ENCODE results near the gene RRAGC.

DNA sequence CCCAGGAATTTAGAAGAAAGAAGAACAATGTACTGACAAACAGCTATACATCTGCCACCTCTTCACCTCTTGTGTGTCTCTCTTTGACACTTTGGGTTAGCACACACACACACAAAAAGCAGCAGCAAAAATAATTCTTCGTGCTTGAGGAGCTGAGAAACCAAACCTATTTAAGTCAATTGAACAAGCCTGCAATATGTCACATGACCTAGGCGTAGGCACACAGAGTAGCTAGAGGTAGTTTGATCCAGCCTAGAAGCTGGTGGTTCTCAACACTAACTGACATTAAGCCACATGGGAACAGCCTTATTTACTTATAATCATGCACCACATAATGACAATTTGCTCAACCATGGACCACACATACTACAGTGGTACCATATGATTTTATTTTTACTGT, 32.3 kb downstream of the RRAGC start:
- TF ChIP-seq NFYB (CRISPR knock-in tag; conservative IDR thresholded peaks at IDR 0.05; ENCODE audit: low read depth) (no peak), CTCF (IDR thresholded peaks at IDR 0.05) (no peak), USF2 (CRISPR knock-in tag; IDR thresholded peaks at IDR 0.05) (no peak), ATF1 (CRISPR knock-in tag; IDR thresholded peaks at IDR 0.05) (no peak), ATF3 (CRISPR knock-in tag; conservative IDR thresholded peaks at IDR 0.05) (no peak), FOXK1 (CRISPR knock-in tag; IDR thresholded peaks at IDR 0.05) (no peak), ZNF396 (CRISPR knock-in tag; IDR thresholded peaks at IDR 0.05; ENCODE audit: borderline replicate concordance) (no peak), HMGXB4 (CRISPR knock-in tag; IDR thresholded peaks at IDR 0.05) (no peak), JUN (CRISPR knock-in tag; IDR thresholded peaks at IDR 0.05) (no peak), MAX (CRISPR knock-in tag; IDR thresholded peaks at IDR 0.05) (no peak)
